ENCODE measurements around the gene TSPAN7.

GRCh38 chrX:38694394-38694793, 133.1 kb downstream of the TSPAN7 start:
- TF ChIP-seq CTCF (IDR thresholded peaks at IDR 0.05) (no peak), POLR2A (IDR thresholded peaks at IDR 0.05) (no peak)
